Measurements from ENCODE around the gene GPHN. TPM values are rescaled to one million over a fixed set of nuclear protein-coding genes. Genes with fewer than 3 reads are reported as not detected.

Gene GPHN
- total RNA-seq, 2 experiments from 2014 or later: 26.3 to 26.6 TPM

GRCh38 chr14:66600416-66600815 lies 92.5 kb downstream of the GPHN start:
- intact Hi-C loops (cut with micrococcal nuclease): no loop called here
- ChIA-PET CTCF (no interaction called here), POLR2A (no interaction called here)

GRCh38 chr14:66601932-66602578 lies 94.1 kb downstream of the GPHN start:
- Mint-ChIP-seq H3K4me1 (ENCODE audit: low read depth) (peaks cover 6% of the 10 kb centered on the region), H3K4me3 (no peak overlapping the region), H3K36me3 (ENCODE audit: low read depth) (peaks cover 9% of the 10 kb centered on the region), H3K27me3 (no peaks in the 10 kb centered on the region), H3K9me3 (peaks cover 12% of the 10 kb centered on the region), H3K27ac (no peak overlapping the region)
- ChIA-PET CTCF (no interaction called here), POLR2A (no interaction called here)
- intact Hi-C loops (cut with micrococcal nuclease): no loop called here
- DNase-seq (no peak), ATAC-seq (no peak)
- TF ChIP-seq, protein P1, sequence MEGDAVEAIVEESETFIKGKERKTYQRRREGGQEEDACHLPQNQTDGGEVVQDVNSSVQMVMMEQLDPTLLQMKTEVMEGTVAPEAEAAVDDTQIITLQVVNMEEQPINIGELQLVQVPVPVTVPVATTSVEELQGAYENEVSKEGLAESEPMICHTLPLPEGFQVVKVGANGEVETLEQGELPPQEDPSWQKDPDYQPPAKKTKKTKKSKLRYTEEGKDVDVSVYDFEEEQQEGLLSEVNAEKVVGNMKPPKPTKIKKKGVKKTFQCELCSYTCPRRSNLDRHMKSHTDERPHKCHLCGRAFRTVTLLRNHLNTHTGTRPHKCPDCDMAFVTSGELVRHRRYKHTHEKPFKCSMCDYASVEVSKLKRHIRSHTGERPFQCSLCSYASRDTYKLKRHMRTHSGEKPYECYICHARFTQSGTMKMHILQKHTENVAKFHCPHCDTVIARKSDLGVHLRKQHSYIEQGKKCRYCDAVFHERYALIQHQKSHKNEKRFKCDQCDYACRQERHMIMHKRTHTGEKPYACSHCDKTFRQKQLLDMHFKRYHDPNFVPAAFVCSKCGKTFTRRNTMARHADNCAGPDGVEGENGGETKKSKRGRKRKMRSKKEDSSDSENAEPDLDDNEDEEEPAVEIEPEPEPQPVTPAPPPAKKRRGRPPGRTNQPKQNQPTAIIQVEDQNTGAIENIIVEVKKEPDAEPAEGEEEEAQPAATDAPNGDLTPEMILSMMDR (IDR thresholded peaks at IDR 0.05): no peak

More at GRCh38 chr14:66600416-66600815, 92.5 kb downstream of the GPHN start:
- Mint-ChIP-seq H3K4me1 (ENCODE audit: low read depth) (peaks cover 6% of the 10 kb centered on the region), H3K9me3 (peaks cover 15% of the 10 kb centered on the region), H3K27me3 (no peaks in the 10 kb centered on the region), H3K36me3 (ENCODE audit: low read depth) (peaks cover 5% of the 10 kb centered on the region), H3K27ac (no peak overlapping the region), H3K4me3 (no peak overlapping the region)
- TF ChIP-seq, protein P1 (IDR thresholded peaks at IDR 0.05): no peak
- DNase-seq (no peak), ATAC-seq (no peak)

DNA sequence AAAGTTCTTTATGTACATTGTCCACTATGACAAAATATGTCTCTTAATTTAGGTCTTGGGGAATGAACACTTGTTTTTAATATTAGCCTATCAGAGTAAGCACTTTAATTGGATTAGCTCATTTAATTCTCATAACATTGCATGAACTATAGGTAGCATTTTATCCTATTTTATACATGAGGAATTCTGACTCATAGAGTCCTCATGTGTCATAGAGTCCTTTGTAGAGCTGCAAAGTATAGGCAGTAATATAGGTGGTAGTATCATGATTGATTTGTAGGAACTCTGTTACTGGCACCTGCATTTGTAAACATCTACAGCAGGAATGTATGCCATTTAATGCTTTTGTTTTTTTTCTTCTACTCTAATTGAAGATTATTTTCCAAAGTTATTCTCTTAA lies 96.0 kb downstream of the GPHN start:
- Mint-ChIP-seq H3K27ac (no peak overlapping the region), H3K36me3 (ENCODE audit: low read depth) (peaks cover 15% of the 10 kb centered on the region), H3K27me3 (no peaks in the 10 kb centered on the region), H3K4me1 (ENCODE audit: low read depth) (peaks cover 8% of the 10 kb centered on the region), H3K4me3 (no peak overlapping the region), H3K9me3 (peaks cover 21% of the 10 kb centered on the region)
- ATAC-seq: no peak
- TF ChIP-seq, protein P1 (IDR thresholded peaks at IDR 0.05): no peak
- ChIA-PET CTCF (no interaction called here), POLR2A (no interaction called here)
- intact Hi-C loops (cut with micrococcal nuclease): no loop called here
- no peak for DNase-seq

DNA sequence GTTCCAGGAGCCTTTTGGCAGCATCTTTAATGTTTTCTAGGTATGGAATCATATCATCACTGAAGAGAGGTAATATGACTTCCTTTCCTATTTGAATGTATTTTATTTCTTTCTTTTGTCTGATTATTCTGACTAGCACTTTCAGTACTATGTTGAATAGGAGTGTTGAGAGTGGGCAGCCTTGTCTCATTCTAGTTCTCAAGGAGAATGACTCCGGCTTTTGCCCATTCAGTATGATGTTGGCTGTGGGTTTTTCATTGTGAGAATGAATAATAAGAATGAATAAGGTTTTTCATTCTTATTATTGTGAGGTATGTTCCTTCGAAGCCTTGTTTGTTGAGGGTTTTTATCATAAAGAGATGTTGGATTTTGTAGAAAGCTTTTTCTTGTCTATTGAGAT lies 98.9 kb downstream of the GPHN start:
- intact Hi-C loops (cut with micrococcal nuclease): no loop called here
- CTCF ChIA-PET: no interaction called here
- POLR2A ChIA-PET: no interaction called here
- H3K9me3 Mint-ChIP-seq: peaks cover 37% of the 10 kb centered on the region
- no peak for ATAC-seq
- H3K27ac Mint-ChIP-seq: no peak overlapping the region
- no peaks in the 10 kb centered on the region for H3K27me3 Mint-ChIP-seq
- H3K36me3 Mint-ChIP-seq (ENCODE audit: low read depth): peaks cover 29% of the 10 kb centered on the region
- peaks cover 17% of the 10 kb centered on the region for H3K4me1 Mint-ChIP-seq (ENCODE audit: low read depth)
- TF ChIP-seq, protein P1 (IDR thresholded peaks at IDR 0.05): no peak
- DNase-seq: no peak
- no peak overlapping the region for H3K4me3 Mint-ChIP-seq

DNA sequence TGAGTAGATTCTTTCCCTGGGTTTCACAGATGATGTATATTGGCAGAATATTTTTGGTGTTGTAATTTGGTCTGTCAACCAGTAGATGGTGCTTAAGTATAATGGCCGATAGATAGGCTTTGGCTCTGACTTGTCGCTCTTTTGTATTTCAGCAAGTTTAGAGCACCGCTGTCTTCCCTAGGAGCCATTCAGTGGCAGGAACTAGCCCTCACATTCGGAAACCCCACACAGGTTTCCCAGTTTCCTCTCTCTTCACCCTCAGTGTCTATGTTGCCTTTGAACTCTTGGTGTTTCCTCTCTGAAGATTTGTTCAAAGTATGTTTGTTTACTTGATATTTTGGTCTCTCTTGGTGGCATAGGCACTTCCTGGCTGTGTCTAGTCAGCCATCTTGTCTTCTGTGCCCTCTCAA lies 102.2 kb downstream of the GPHN start:
- TF ChIP-seq, protein P1 (IDR thresholded peaks at IDR 0.05): peak; percentile 11
- no peak overlapping the region for H3K4me3 Mint-ChIP-seq
- intact Hi-C loops (cut with micrococcal nuclease): no loop called here
- peaks cover 28% of the 10 kb centered on the region for H3K36me3 Mint-ChIP-seq (ENCODE audit: low read depth)
- peak overlapping the region; percentile 17 for H3K27ac Mint-ChIP-seq
- H3K9me3 Mint-ChIP-seq: peaks cover 38% of the 10 kb centered on the region
- DNase-seq (no peak), ATAC-seq (peak; percentile 30)
- ChIA-PET CTCF (no interaction called here), POLR2A (no interaction called here)
- no peaks in the 10 kb centered on the region for H3K27me3 Mint-ChIP-seq
- H3K4me1 Mint-ChIP-seq (ENCODE audit: low read depth): peaks cover 13% of the 10 kb centered on the region

Measured in activated CD8-positive, alpha-beta T cell treated with anti-CD3 and anti-CD28 coated beads for 36 hours (primary cell).